Chondrocyte (in vitro differentiated cells): ENCODE results near the gene PLD1. TPM values are rescaled to one million over a fixed set of nuclear protein-coding genes. Genes with fewer than 3 reads are reported as not detected.

Experiments used
- DNase-seq: peaks from one replicate; pipeline ENCODE4 v3.0.0; 2021; ENCODE audit warnings: mixed read lengths, low spot score
- H3K27ac Mint-ChIP-seq: one replicate; pipeline ENCODE4 v1.8.0; 2021; ENCODE audit warnings: mild to moderate bottlenecking, moderate library complexity, mixed read lengths; ENCODE audit not compliant: unreplicated experiment
- H3K27me3 Mint-ChIP-seq: 2 replicates; pipeline ENCODE4 v1.8.0; 2021; ENCODE audit warnings: low read depth, mixed read lengths
- H3K36me3 Mint-ChIP-seq: 2 replicates; pipeline ENCODE4 v1.8.0; 2021; ENCODE audit warnings: low read depth, mixed read lengths
- H3K4me1 Mint-ChIP-seq: 2 replicates; pipeline ENCODE4 v1.8.0; 2021; ENCODE audit warnings: low read depth, mild to moderate bottlenecking, mixed read lengths
- H3K4me3 Mint-ChIP-seq: one replicate; pipeline ENCODE4 v1.8.0; 2021; ENCODE audit warnings: mild to moderate bottlenecking, moderate library complexity, mixed read lengths; ENCODE audit not compliant: unreplicated experiment
- H3K9me3 Mint-ChIP-seq: 2 replicates; pipeline ENCODE4 v1.8.0; 2021; ENCODE audit warnings: low read depth, mixed read lengths
- CTCF ChIP-seq: fragments of 200-600 bp; sonication (generic); IDR thresholded peaks from 2 replicates; pipeline ENCODE4 v1.5.0; 2021; ENCODE audit warnings: antibody characterized with exemption, mild to moderate bottlenecking, moderate library complexity
- total RNA-seq: library from RNA; stranded (reverse); gene quantifications from 3 replicates; pipeline ENCODE4 v1.2.1, GENCODE V29; 2021

The PLD1 gene
- total RNA-seq, 1 donor from 2014 or later, result 17.0 TPM

GRCh38 chr3:171799501-171799900 lies 10.8 kb downstream of the PLD1 start:
- H3K9me3 Mint-ChIP-seq, result no peaks in the 10 kb centered on the region
- H3K27me3 Mint-ChIP-seq, result no peaks in the 10 kb centered on the region
- H3K27ac Mint-ChIP-seq, result no peak overlapping the region
- no peak for TF ChIP-seq CTCF
- no peak for DNase-seq
- no peak overlapping the region for H3K4me3 Mint-ChIP-seq
- H3K36me3 Mint-ChIP-seq, result no peaks in the 10 kb centered on the region
- peaks cover 37% of the 10 kb centered on the region for H3K4me1 Mint-ChIP-seq

GRCh38 chr3:171797873-171798272 lies 12.4 kb downstream of the PLD1 start:
- TF ChIP-seq CTCF, result no peak
- H3K27ac Mint-ChIP-seq, result no peak overlapping the region
- no peaks in the 10 kb centered on the region for H3K36me3 Mint-ChIP-seq
- H3K4me1 Mint-ChIP-seq, result peaks cover 31% of the 10 kb centered on the region
- no peak for DNase-seq
- no peak overlapping the region for H3K4me3 Mint-ChIP-seq
- no peaks in the 10 kb centered on the region for H3K9me3 Mint-ChIP-seq
- no peaks in the 10 kb centered on the region for H3K27me3 Mint-ChIP-seq

- H3K4me1 Mint-ChIP-seq, result peaks cover 28% of the 10 kb centered on the region
- no peaks in the 10 kb centered on the region for H3K36me3 Mint-ChIP-seq
- DNase-seq, result no peak
Observed at GRCh38 chr3:171797265-171797679, 13.0 kb downstream of the PLD1 start.

GRCh38 chr3:171796625-171797264 lies 13.5 kb downstream of the PLD1 start:
- no peak for TF ChIP-seq CTCF
- Mint-ChIP-seq H3K36me3 (no peaks in the 10 kb centered on the region), H3K4me1 (peaks cover 28% of the 10 kb centered on the region), H3K27ac (no peak overlapping the region), H3K9me3 (no peaks in the 10 kb centered on the region), H3K27me3 (no peaks in the 10 kb centered on the region), H3K4me3 (no peak overlapping the region)
- no peak for DNase-seq

More at GRCh38 chr3:171797265-171797679, 13.0 kb downstream of the PLD1 start:
- no peaks in the 10 kb centered on the region for H3K9me3 Mint-ChIP-seq
- TF ChIP-seq CTCF, result no peak
- H3K27me3 Mint-ChIP-seq, result no peaks in the 10 kb centered on the region
- no peak overlapping the region for H3K27ac Mint-ChIP-seq
- H3K4me3 Mint-ChIP-seq, result no peak overlapping the region

- DNase-seq, result no peak
- Mint-ChIP-seq H3K4me1 (peaks cover 21% of the 10 kb centered on the region), H3K27ac (no peak overlapping the region), H3K4me3 (no peak overlapping the region), H3K36me3 (peaks cover 6% of the 10 kb centered on the region), H3K9me3 (no peaks in the 10 kb centered on the region), H3K27me3 (no peaks in the 10 kb centered on the region)
- no peak for TF ChIP-seq CTCF
Observed at GRCh38 chr3:171792531-171792930, 17.8 kb downstream of the PLD1 start.
